ENCODE measurements around the gene ONECUT2. TPM values are rescaled to one million over a fixed set of nuclear protein-coding genes. Genes with fewer than 3 reads are reported as not detected.

ONECUT2 gene
- total RNA-seq, 1 experiment from 2014 or later = 4.3 TPM

- ATAC-seq (no peak), DNase-seq (ENCODE audit: low read depth, low spot score) (no peak)
- ChIA-PET CTCF (no interaction called here), RAD21 (ENCODE audit: low non-redundant PET in 1 of 2, low total read pairs in 2 of 2, uncharacterized antibody in 2 of 2, unreplicated experiment in 2 of 2) (no interaction called here), POLR2A (no interaction called here)
- intact Hi-C loops (cut with micrococcal nuclease) = loop anchor here (5.0 kb wide), 1 partner anchor 233 kb away; no protein-coding TSS in a partner anchor
- Histone ChIP-seq H3K27me3 (ENCODE audit: insufficient read depth, low read length) (no peaks in the 10 kb centered on the region), H2AFZ (ENCODE audit: low read depth, low read length, poor library complexity, severe bottlenecking) (no peak overlapping the region), H3K9ac (ENCODE audit: low read length) (no peak overlapping the region), H3K4me3 (replicated peaks in 1 of 2; ENCODE audit: low read depth in 1 of 2, low read length in 2 of 2) (no peak overlapping the region), H3K27ac (ENCODE audit: low read depth, low read length) (no peak overlapping the region), H3K36me3 (ENCODE audit: control insufficient read depth in 1 of 2, insufficient read depth in 2 of 2, low read length in 2 of 2) (no peaks in the 10 kb centered on the region), H4K20me1 (ENCODE audit: insufficient read depth) (no peaks in the 10 kb centered on the region), H3K79me2 (ENCODE audit: insufficient read depth, low read length) (peaks cover 5% of the 10 kb centered on the region; the same call in 1 of the 2 replicates), H3K9me2 (ENCODE audit: insufficient read depth) (no peaks in the 10 kb centered on the region), H3K4me1 (ENCODE audit: control insufficient read depth in 1 of 2, insufficient read depth in 2 of 2, low read length in 2 of 2) (peaks cover 9 to 13% of the 10 kb centered on the region in 2 experiments; a peak in 3 of 4 replicates), H3K9me3 (ENCODE audit: control insufficient read depth in 1 of 2, insufficient read depth in 1 of 2, low read depth in 1 of 2, low read length in 2 of 2) (no peaks in the 10 kb centered on the region), H3K4me2 (ENCODE audit: low read length) (no peak overlapping the region)
- no peak for TF ChIP-seq ZNF274 (IDR thresholded peaks at IDR 0.05; ENCODE audit: low read depth, low read length)
- BruUV-seq (replicated peaks) = no TSS peak
Measured at GRCh38 chr18:57439985-57440330, 4.8 kb downstream of the ONECUT2 start.

GRCh38 chr18:57440331-57441070 is 5.3 kb downstream of the ONECUT2 start:
- no peaks in the 10 kb centered on the region for H3K9me2 ChIP-seq (ENCODE audit: insufficient read depth)
- no peak overlapping the region for H3K4me3 ChIP-seq (replicated peaks in 1 of 2; ENCODE audit: low read depth in 1 of 2, low read length in 2 of 2)
- no peak overlapping the region for H3K9ac ChIP-seq (ENCODE audit: low read length)
- H3K4me1 ChIP-seq (ENCODE audit: control insufficient read depth in 1 of 2, insufficient read depth in 2 of 2, low read length in 2 of 2) = peaks cover 9 to 13% of the 10 kb centered on the region in 2 experiments; a peak in 3 of 4 replicates
- ATAC-seq (no peak), DNase-seq (ENCODE audit: low read depth, low spot score) (no peak)
- intact Hi-C loops (cut with micrococcal nuclease) = no loop called here
- no peaks in the 10 kb centered on the region for H3K36me3 ChIP-seq (ENCODE audit: control insufficient read depth in 1 of 2, insufficient read depth in 2 of 2, low read length in 2 of 2)
- no TSS peak for BruUV-seq (replicated peaks)
- H3K4me2 ChIP-seq (ENCODE audit: low read length) = no peak overlapping the region
- H2AFZ ChIP-seq (ENCODE audit: low read depth, low read length, poor library complexity, severe bottlenecking) = no peak overlapping the region
- ChIA-PET RAD21 (ENCODE audit: low non-redundant PET in 1 of 2, low total read pairs in 2 of 2, uncharacterized antibody in 2 of 2, unreplicated experiment in 2 of 2) (no interaction called here), CTCF (no interaction called here), POLR2A (no interaction called here)
- peaks cover 5% of the 10 kb centered on the region; the same call in 1 of the 2 replicates for H3K79me2 ChIP-seq (ENCODE audit: insufficient read depth, low read length)
- H3K27ac ChIP-seq (ENCODE audit: low read depth, low read length) = no peak overlapping the region
- H3K27me3 ChIP-seq (ENCODE audit: insufficient read depth, low read length) = no peaks in the 10 kb centered on the region
- H4K20me1 ChIP-seq (ENCODE audit: insufficient read depth) = no peaks in the 10 kb centered on the region
- H3K9me3 ChIP-seq (ENCODE audit: control insufficient read depth in 1 of 2, insufficient read depth in 1 of 2, low read depth in 1 of 2, low read length in 2 of 2) = no peaks in the 10 kb centered on the region
- TF ChIP-seq, protein P1, sequence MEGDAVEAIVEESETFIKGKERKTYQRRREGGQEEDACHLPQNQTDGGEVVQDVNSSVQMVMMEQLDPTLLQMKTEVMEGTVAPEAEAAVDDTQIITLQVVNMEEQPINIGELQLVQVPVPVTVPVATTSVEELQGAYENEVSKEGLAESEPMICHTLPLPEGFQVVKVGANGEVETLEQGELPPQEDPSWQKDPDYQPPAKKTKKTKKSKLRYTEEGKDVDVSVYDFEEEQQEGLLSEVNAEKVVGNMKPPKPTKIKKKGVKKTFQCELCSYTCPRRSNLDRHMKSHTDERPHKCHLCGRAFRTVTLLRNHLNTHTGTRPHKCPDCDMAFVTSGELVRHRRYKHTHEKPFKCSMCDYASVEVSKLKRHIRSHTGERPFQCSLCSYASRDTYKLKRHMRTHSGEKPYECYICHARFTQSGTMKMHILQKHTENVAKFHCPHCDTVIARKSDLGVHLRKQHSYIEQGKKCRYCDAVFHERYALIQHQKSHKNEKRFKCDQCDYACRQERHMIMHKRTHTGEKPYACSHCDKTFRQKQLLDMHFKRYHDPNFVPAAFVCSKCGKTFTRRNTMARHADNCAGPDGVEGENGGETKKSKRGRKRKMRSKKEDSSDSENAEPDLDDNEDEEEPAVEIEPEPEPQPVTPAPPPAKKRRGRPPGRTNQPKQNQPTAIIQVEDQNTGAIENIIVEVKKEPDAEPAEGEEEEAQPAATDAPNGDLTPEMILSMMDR (IDR thresholded peaks at IDR 0.05 in 2 of 3, conservative IDR thresholded peaks at IDR 0.05 in 1 of 3; ENCODE audit: borderline replicate concordance in 1 of 3, insufficient read depth in 1 of 3, low read depth in 2 of 3, low read length in 2 of 3) = no peak
- no peak for TF ChIP-seq EZH2 (IDR thresholded peaks at IDR 0.05)
- TF ChIP-seq POLR2A (IDR thresholded peaks at IDR 0.05; ENCODE audit: borderline replicate concordance, extremely low read depth, insufficient read depth, insufficient read length) = no peak
- no peak for TF ChIP-seq RAD21 (IDR thresholded peaks at IDR 0.05; ENCODE audit: low read depth)
- no peak for TF ChIP-seq CBX3 (IDR thresholded peaks at IDR 0.05; ENCODE audit: low read depth)
- TF ChIP-seq TCF7L2 (IDR thresholded peaks at IDR 0.05; ENCODE audit: borderline replicate concordance, extremely low read depth, insufficient read depth, insufficient read length) = no peak
- TF ChIP-seq SRF (IDR thresholded peaks at IDR 0.05; ENCODE audit: low read depth) = no peak
- TF ChIP-seq CEBPB (IDR thresholded peaks at IDR 0.05; ENCODE audit: low read depth) = no peak
- TF ChIP-seq SP1 (IDR thresholded peaks at IDR 0.05; ENCODE audit: low read depth) = no peak
- TF ChIP-seq EZH2phosphoT487 (IDR thresholded peaks at IDR 0.05; ENCODE audit: borderline replicate concordance) = no peak
- no peak for TF ChIP-seq POLR2AphosphoS5 (IDR thresholded peaks at IDR 0.05; ENCODE audit: low read depth, low read length)
- TF ChIP-seq ATF3 (IDR thresholded peaks at IDR 0.05) = no peak
- TF ChIP-seq ELF1 (IDR thresholded peaks at IDR 0.05; ENCODE audit: borderline replicate concordance, low read depth) = no peak
- TF ChIP-seq FOSL1 (IDR thresholded peaks at IDR 0.05; ENCODE audit: low read depth) = no peak
- TF ChIP-seq JUND (IDR thresholded peaks at IDR 0.05) = no peak

Measured in HCT116 (cell line).